ENCODE results near the gene RCAN1.

The RCAN1 gene

GRCh38 chr21:34593954-34594531, 20.9 kb downstream of the RCAN1 start:
- H3K4me3 ChIP-seq (ENCODE audit: low read depth, low read length), result no peak overlapping the region
- no peak for TF ChIP-seq CTCF (conservative IDR thresholded peaks at IDR 0.05; ENCODE audit: low read depth, low read length)
- no peak for DNase-seq (ENCODE audit: low read depth)

DNA sequence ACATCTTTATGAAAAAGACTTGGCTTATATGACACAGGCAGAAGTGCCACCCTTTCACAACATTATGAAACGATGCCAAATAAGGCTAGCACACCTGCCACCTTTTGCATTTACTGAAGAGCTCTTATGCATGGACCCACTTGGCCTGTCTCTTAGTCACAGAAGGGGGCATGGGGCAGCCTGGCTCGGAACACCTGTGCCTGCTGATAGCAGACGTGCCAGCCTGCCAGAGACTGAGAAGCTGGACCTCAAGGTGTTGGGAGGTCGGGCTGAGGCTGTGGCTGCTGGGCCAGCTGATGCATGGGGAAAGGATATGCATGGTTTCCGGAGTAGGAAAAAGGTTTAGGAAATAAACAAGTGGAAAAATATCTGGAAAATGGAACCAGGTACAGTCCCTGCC, 21.5 kb downstream of the RCAN1 start:
- no peak for DNase-seq (ENCODE audit: low read depth)
- no peak for TF ChIP-seq CTCF (conservative IDR thresholded peaks at IDR 0.05; ENCODE audit: low read depth, low read length)
- H3K4me3 ChIP-seq (ENCODE audit: low read depth, low read length), result no peak overlapping the region

DNA sequence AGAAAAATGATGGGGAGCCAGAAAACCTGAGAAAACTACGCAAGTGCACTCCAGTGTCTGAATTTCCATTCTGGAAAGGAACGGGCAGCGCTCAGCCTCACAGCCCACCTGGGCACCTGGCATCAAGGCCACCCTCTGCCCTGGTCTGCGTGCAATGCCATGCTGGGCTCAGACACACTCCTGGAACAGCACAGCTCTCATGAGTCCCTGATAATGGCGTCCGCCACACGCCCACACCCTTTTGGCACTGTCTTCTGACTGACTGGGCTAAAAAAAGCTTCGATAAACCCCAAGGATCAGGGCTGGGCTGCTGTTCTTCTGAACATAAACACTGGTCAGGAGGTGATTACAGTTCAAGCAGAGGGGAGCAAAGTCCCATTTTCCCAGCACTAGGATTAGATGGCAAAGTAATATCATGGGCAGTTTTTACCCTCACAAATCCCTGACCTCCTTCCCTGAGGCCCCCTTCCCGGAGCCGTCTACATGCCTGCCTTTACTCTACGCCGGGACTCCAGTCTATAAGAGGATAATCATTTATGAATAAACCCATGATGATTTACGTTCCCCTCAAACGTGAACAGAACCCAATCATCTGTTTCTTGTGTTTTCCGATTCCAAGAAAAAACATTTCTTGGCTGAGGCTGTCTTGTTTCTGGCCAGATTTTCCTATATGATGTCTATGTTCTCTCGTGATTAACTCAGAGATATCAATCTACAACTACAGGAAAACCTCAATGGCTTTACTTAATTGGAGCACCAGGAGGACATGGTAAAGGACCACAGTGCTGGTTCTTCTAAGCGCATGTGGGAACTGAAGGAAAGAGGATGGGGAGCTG, 22.6 kb downstream of the RCAN1 start:
- DNase-seq (ENCODE audit: low read depth), result no peak
- H3K4me3 ChIP-seq (ENCODE audit: low read depth, low read length), result no peak overlapping the region
- TF ChIP-seq CTCF (conservative IDR thresholded peaks at IDR 0.05; ENCODE audit: low read depth, low read length), result no peak

DNA sequence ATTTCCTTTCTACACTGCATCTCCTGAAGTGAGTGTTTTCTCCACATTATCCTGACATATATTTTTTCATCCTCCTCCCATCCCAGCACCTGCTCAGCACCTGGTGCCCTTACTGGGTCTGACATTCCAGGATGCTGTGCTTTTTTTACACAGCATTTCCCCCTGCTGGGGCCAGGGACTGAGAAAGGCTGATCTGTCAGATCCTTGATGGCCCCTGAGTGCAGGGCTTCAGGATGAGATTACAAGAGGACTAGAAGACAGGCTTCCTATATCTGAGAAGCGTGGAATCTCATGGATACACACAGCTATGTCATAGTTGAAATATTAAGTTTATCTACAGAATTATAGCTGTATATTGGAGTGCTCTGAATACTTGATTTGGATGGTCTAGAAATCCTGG, 24.4 kb downstream of the RCAN1 start:
- H3K4me3 ChIP-seq (ENCODE audit: low read depth, low read length), result no peak overlapping the region
- no peak for DNase-seq (ENCODE audit: low read depth)
- TF ChIP-seq CTCF (conservative IDR thresholded peaks at IDR 0.05; ENCODE audit: low read depth, low read length), result no peak

GRCh38 chr21:34589511-34590282, 25.2 kb downstream of the RCAN1 start:
- no peak for TF ChIP-seq CTCF (conservative IDR thresholded peaks at IDR 0.05; ENCODE audit: low read depth, low read length)
- no peak for DNase-seq (ENCODE audit: low read depth)
- H3K4me3 ChIP-seq (ENCODE audit: low read depth, low read length), result no peak overlapping the region

DNA sequence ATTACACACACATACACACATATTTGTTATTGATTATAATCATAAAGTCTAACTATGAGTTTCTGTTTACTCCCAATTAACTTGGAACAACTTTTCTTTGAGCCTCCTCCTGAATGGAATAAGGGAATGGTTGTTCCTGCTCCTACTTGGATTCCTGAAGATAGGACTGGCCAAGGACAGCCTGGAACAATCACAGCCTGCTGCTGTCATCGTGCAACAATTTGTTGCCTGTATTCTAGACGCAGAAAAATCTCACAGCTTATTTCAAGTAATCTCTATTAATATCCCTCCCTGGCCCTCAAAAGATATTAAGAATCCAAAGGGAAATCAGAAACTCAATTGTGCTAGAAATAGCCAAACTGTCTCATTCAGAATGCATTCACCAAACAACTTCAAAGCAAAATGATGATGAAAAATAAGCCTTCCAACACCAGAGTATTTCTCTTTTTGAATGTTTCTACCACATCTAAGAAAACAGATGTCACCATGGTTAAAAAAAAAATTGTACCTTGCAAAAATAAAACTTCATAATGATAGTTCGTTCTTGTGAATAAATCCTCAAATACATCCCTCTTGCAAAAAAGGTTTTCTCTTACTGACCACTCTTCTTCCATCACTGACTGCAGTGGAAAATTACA, 30.9 kb downstream of the RCAN1 start:
- TF ChIP-seq CTCF (conservative IDR thresholded peaks at IDR 0.05; ENCODE audit: low read depth, low read length), result no peak
- H3K4me3 ChIP-seq (ENCODE audit: low read depth, low read length), result no peak overlapping the region
- DNase-seq (ENCODE audit: low read depth), result no peak
